H9 (cell line): ENCODE data around the gene RFX8. TPM values are rescaled to one million over a fixed set of nuclear protein-coding genes. Genes with fewer than 3 reads are reported as not detected.

Experiments used
- DNase-seq: peaks from one replicate; pipeline ENCODE4 v3.0.0-alpha.2; 2017
- H2AFZ ChIP-seq: one replicate; pipeline ENCODE4 v1.6.1; 2013; ENCODE audit warnings: mild to moderate bottlenecking, low read length, control low read depth, moderate library complexity
- H2AK5ac ChIP-seq: 2 replicates; pipeline ENCODE4 v1.6.1; 2013; ENCODE audit warnings: low read length, control low read depth, mixed read lengths; ENCODE audit not compliant: insufficient read length
- H2BK120ac ChIP-seq: one replicate; pipeline ENCODE4 v1.6.1; 2013; ENCODE audit warnings: low read depth, mild to moderate bottlenecking, low read length, control low read depth, inconsistent platforms; ENCODE audit not compliant: poor library complexity, severe bottlenecking
- H2BK12ac ChIP-seq: 2 replicates; pipeline ENCODE4 v1.6.1; 2013; ENCODE audit warnings: low read length, control low read depth, mixed read lengths, low read depth; ENCODE audit not compliant: insufficient read length
- H2BK15ac ChIP-seq: 2 replicates; pipeline ENCODE4 v1.6.1; 2013; ENCODE audit warnings: low read depth, low read length, control low read depth
- H2BK20ac ChIP-seq: one replicate; pipeline ENCODE4 v1.6.1; 2013; ENCODE audit warnings: low read depth, mild to moderate bottlenecking, low read length, control low read depth, inconsistent platforms; ENCODE audit not compliant: poor library complexity, severe bottlenecking
- H2BK5ac ChIP-seq: 2 replicates; pipeline ENCODE4 v1.6.1; 2013; ENCODE audit warnings: low read length, control low read depth, mixed read lengths; ENCODE audit not compliant: insufficient read length
- H3K14ac ChIP-seq: 2 replicates; pipeline ENCODE4 v1.6.1; 2013; ENCODE audit warnings: low read length, control low read depth; ENCODE audit not compliant: insufficient read depth
- H3K18ac ChIP-seq: 2 replicates; pipeline ENCODE4 v1.6.1; 2013; ENCODE audit warnings: low read depth, mild to moderate bottlenecking, mixed read lengths, low read length, control low read depth; ENCODE audit not compliant: insufficient read length
- H3K23ac ChIP-seq: 2 replicates; pipeline ENCODE4 v1.6.1; 2013; ENCODE audit warnings: low read length, control low read depth, mixed read lengths, low read depth; ENCODE audit not compliant: insufficient read length
- H3K23me2 ChIP-seq: 2 replicates; pipeline ENCODE4 v1.6.1; 2013; ENCODE audit warnings: low read depth, mild to moderate bottlenecking, mixed read lengths, low read length, control low read depth; ENCODE audit not compliant: insufficient read length, poor library complexity, severe bottlenecking
- H3K27ac ChIP-seq: 2 replicates; pipeline ENCODE4 v1.5.1; 2013; ENCODE audit warnings: low read length, control low read depth, mixed read lengths, low read depth; ENCODE audit not compliant: insufficient read length
- H3K27me3 ChIP-seq: 2 replicates; pipeline ENCODE4 v1.6.1; 2013; ENCODE audit warnings: low read length, control low read depth, inconsistent platforms; ENCODE audit not compliant: insufficient read depth
- H3K4ac ChIP-seq: 2 replicates; pipeline ENCODE4 v1.6.1; 2013; ENCODE audit warnings: low read depth, mild to moderate bottlenecking, control low read depth, inconsistent platforms, low read length, moderate library complexity
- H3K4me1 ChIP-seq: 2 replicates; pipeline ENCODE4 v1.6.1; 2013; ENCODE audit warnings: low read length, control low read depth, inconsistent platforms; ENCODE audit not compliant: insufficient read depth
- H3K4me2 ChIP-seq: 2 replicates; pipeline ENCODE4 v1.6.1; 2013; ENCODE audit warnings: low read length, control low read depth, mixed read lengths; ENCODE audit not compliant: insufficient read length, insufficient read depth
- H3K56ac ChIP-seq: 2 replicates; pipeline ENCODE4 v1.6.1; 2013; ENCODE audit warnings: low read depth, mild to moderate bottlenecking, mixed read lengths, low read length, control low read depth; ENCODE audit not compliant: insufficient read length
- H3K79me1 ChIP-seq: 2 replicates; pipeline ENCODE4 v1.6.1; 2013; ENCODE audit warnings: low read depth, mild to moderate bottlenecking, moderate library complexity, low read length, control low read depth, inconsistent platforms; ENCODE audit not compliant: insufficient read depth, poor library complexity, severe bottlenecking
- H3K79me2 ChIP-seq: 2 replicates; pipeline ENCODE4 v1.6.1; 2013; ENCODE audit warnings: low read length, control low read depth, inconsistent platforms; ENCODE audit not compliant: insufficient read depth
- H3K9ac ChIP-seq: 2 replicates; pipeline ENCODE4 v1.6.1; 2013; ENCODE audit warnings: low read length, control low read depth, mixed read lengths; ENCODE audit not compliant: insufficient read length; ENCODE audit errors: extremely low read depth
- H3K9me3 ChIP-seq: one replicate; pipeline ENCODE4 v1.6.1; 2013; ENCODE audit warnings: low read depth, low read length, inconsistent platforms; ENCODE audit not compliant: control insufficient read depth
- H3T11ph ChIP-seq: one replicate; pipeline ENCODE4 v1.6.1; 2013; ENCODE audit warnings: mild to moderate bottlenecking, low read length, control low read depth, inconsistent platforms
- H4K20me1 ChIP-seq: one replicate; pipeline ENCODE4 v1.6.1; 2013; ENCODE audit not compliant: control insufficient read depth, insufficient read length, insufficient read depth
- H4K5ac ChIP-seq: 2 replicates; pipeline ENCODE4 v1.6.1; 2013; ENCODE audit warnings: low read depth, mild to moderate bottlenecking, mixed read lengths, low read length, control low read depth; ENCODE audit not compliant: insufficient read length
- H4K8ac ChIP-seq: replicated peaks from 2 replicates; pipeline ENCODE4 v1.6.1; 2013; ENCODE audit warnings: low read length, control low read depth, mixed read lengths, low read depth; ENCODE audit not compliant: insufficient read length
- H4K91ac ChIP-seq: 2 replicates; pipeline ENCODE4 v1.6.1; 2013; ENCODE audit warnings: low read depth, mild to moderate bottlenecking, moderate library complexity, mixed read lengths, low read length, control low read depth; ENCODE audit not compliant: insufficient read length
- H3K27ac Mint-ChIP-seq, 3 experiments: 2 replicates in 2 of 3; 3 replicates in 1 of 3; pipeline ENCODE4 v1.8.0; 2020 to 2021; ENCODE audit warnings: mixed read lengths in 3 of 3, mild to moderate bottlenecking in 1 of 3, moderate library complexity in 1 of 3
- H3K27me3 Mint-ChIP-seq: 2 replicates; pipeline ENCODE4 v1.8.0; 2021; ENCODE audit warnings: low read depth, mild to moderate bottlenecking, moderate library complexity, mixed read lengths
- H3K36me3 Mint-ChIP-seq, 3 experiments: 2 replicates in 2 of 3; 3 replicates in 1 of 3; pipeline ENCODE4 v1.8.0; 2020 to 2021; ENCODE audit warnings: low read depth in 3 of 3, mixed read lengths in 3 of 3; ENCODE audit not compliant: insufficient read depth in 1 of 3
- H3K4me1 Mint-ChIP-seq, 2 experiments: 2 replicates each; pipeline ENCODE4 v1.8.0; 2020; ENCODE audit warnings: mixed read lengths in 2 of 2
- H3K4me3 Mint-ChIP-seq, 2 experiments: 2 replicates in 1 of 2; 3 replicates in 1 of 2; pipeline ENCODE4 v1.8.0; 2020 to 2021; ENCODE audit warnings: mild to moderate bottlenecking in 2 of 2, mixed read lengths in 2 of 2, moderate library complexity in 1 of 2
- H3K9me3 Mint-ChIP-seq, 2 experiments: 2 replicates in 1 of 2; 3 replicates in 1 of 2; pipeline ENCODE4 v1.8.0; 2020; ENCODE audit warnings: mild to moderate bottlenecking in 2 of 2, mixed read lengths in 2 of 2, moderate library complexity in 1 of 2
- CTCF ChIP-seq: fragments of 200-600 bp; sonication (generic); conservative IDR thresholded peaks from 3 replicates; pipeline ENCODE4 v1.8.0; 2021; ENCODE audit warnings: antibody characterized with exemption, mild to moderate bottlenecking
- WGBS: extraction: QIAGEN DNeasy Blood & Tissue Kit; methylation state at CpG from one replicate; pipeline ENCODE4 v1.1.7; 2013; ENCODE audit warnings: missing lambda C conversion rate, low lambda C conversion rate, mixed read lengths; ENCODE audit not compliant: insufficient read length; ENCODE audit errors: extremely low coverage; 5-methylcytosine and 5-hydroxymethylcytosine counted together
- total RNA-seq: library from RNA; stranded (reverse); gene quantifications from 2 replicates; pipeline ENCODE4 v1.2.1, GENCODE V29; 2021

Gene RFX8
- total RNA-seq, 1 experiment from 2014 or later = 0.22 TPM

- Histone ChIP-seq H3T11ph (no peak overlapping the region), H3K79me2 (no peaks in the 10 kb centered on the region), H3K27me3 (no peaks in the 10 kb centered on the region), H2BK15ac (no peak overlapping the region), H3K9ac (no peak overlapping the region), H3K23me2 (no peaks in the 10 kb centered on the region), H3K56ac (no peak overlapping the region), H3K14ac (no peak overlapping the region; the same call in 1 of the 2 replicates), H2AK5ac (no peak overlapping the region), H3K79me1 (no peaks in the 10 kb centered on the region), H3K18ac (no peak overlapping the region), H4K20me1 (no peaks in the 10 kb centered on the region), H4K5ac (no peak overlapping the region), H3K4ac (no peak overlapping the region), H2BK5ac (no peak overlapping the region), H4K8ac (no peak overlapping the region), H3K27ac (no peak overlapping the region), H3K4me2 (no peak overlapping the region), H2AFZ (no peak overlapping the region), H2BK20ac (no peak overlapping the region), H4K91ac (no peak overlapping the region), H3K23ac (no peak overlapping the region), H3K4me1 (no peaks in the 10 kb centered on the region), H3K9me3 (no peaks in the 10 kb centered on the region), H2BK12ac (no peak overlapping the region), H2BK120ac (no peak overlapping the region)
- Mint-ChIP-seq H3K27me3 (0 out of 2 replicates have a peak, but pooled peaks cover 2% of the 10 kb centered on the region), H3K4me1 (peaks cover 3 to 10% of the 10 kb centered on the region in 2 experiments), H3K27ac (no peak overlapping the region), H3K4me3 (no peak overlapping the region), H3K9me3 (no peaks in the 10 kb centered on the region), H3K36me3 (no peaks in the 10 kb centered on the region)
- no peak for TF ChIP-seq CTCF
- no CpG with 5 or more reads among the region's 6 CpGs for WGBS
- no peak for DNase-seq
These were observed 45.5 kb downstream of the RFX8 start for GRCh38 chr2:101429453-101429852.
